Measurements from ENCODE around the gene ARHGEF10L. TPM values are rescaled to one million over a fixed set of nuclear protein-coding genes. Genes with fewer than 3 reads are reported as not detected.

Gene ARHGEF10L
- total and polyA plus RNA-seq, 4 donors = 15.0 to 43.4 (median 24.3) TPM

- ATAC-seq (ENCODE audit: insufficient read depth, low FRiP score) (no peak), DNase-seq (no peak)
- Histone ChIP-seq H3K4me3 (no peak overlapping the region), H3K36me3 (ENCODE audit: control insufficient read depth in 4 of 4, insufficient read depth in 4 of 4, low read length in 4 of 4) (no peaks in the 10 kb centered on the region), H3K27me3 (ENCODE audit: control insufficient read depth in 3 of 3, insufficient read depth in 3 of 3, low read length in 2 of 3) (no peaks in the 10 kb centered on the region), H3K4me1 (ENCODE audit: control insufficient read depth in 5 of 5, insufficient read depth in 5 of 5, low read length in 5 of 5) (peaks cover under 1 to 26% (median 16%) of the 10 kb centered on the region in 5 donors), H3K9ac (ENCODE audit: insufficient read depth in 1 of 2, low read length in 2 of 2) (no peak overlapping the region), H3K9me3 (ENCODE audit: control insufficient read depth in 4 of 4, insufficient read depth in 3 of 4, low read length in 3 of 4) (no peaks in the 10 kb centered on the region), H3K27ac (ENCODE audit: low read depth in 1 of 2, low read length in 1 of 2) (no peak overlapping the region)
- whole genome bisulfite sequencing, 2 donors = 52 to 60% methylated on average over 11 of the region's 11 CpGs
- no peak for TF ChIP-seq CTCF (IDR thresholded peaks at IDR 0.05; ENCODE audit: control extremely low read depth, extremely low read depth)
Measured at GRCh38 chr1:17574516-17574915, 35.0 kb downstream of the ARHGEF10L start.

GRCh38 chr1:17575797-17576518, 36.5 kb downstream of the ARHGEF10L start:
- ATAC-seq (ENCODE audit: insufficient read depth, low FRiP score) = no peak

GRCh38 chr1:17576519-17576853, 37.0 kb downstream of the ARHGEF10L start:
- no peak overlapping the region for H3K9ac ChIP-seq (ENCODE audit: insufficient read depth in 1 of 2, low read length in 2 of 2)
- no peak overlapping the region for H3K4me3 ChIP-seq
- H3K27me3 ChIP-seq (ENCODE audit: control insufficient read depth in 3 of 3, insufficient read depth in 3 of 3, low read length in 2 of 3) = no peaks in the 10 kb centered on the region
- no peaks in the 10 kb centered on the region for H3K36me3 ChIP-seq (ENCODE audit: control insufficient read depth in 4 of 4, insufficient read depth in 4 of 4, low read length in 4 of 4)
- peaks cover 0 to 22% (median 10%) of the 10 kb centered on the region in 5 donors for H3K4me1 ChIP-seq (ENCODE audit: control insufficient read depth in 5 of 5, insufficient read depth in 5 of 5, low read length in 5 of 5)
- WGBS, 2 donors = 89 to 91% methylated on average over 6 of the region's 6 CpGs
- H3K9me3 ChIP-seq (ENCODE audit: control insufficient read depth in 4 of 4, insufficient read depth in 3 of 4, low read length in 3 of 4) = no peaks in the 10 kb centered on the region
- ATAC-seq (ENCODE audit: insufficient read depth, low FRiP score) (no peak), DNase-seq (no peak)
- no peak for TF ChIP-seq CTCF (IDR thresholded peaks at IDR 0.05; ENCODE audit: control extremely low read depth, extremely low read depth)
- H3K27ac ChIP-seq (ENCODE audit: low read depth in 1 of 2, low read length in 1 of 2) = no peak overlapping the region

More at GRCh38 chr1:17575797-17576518, 36.5 kb downstream of the ARHGEF10L start:
- no peak for DNase-seq
- H3K9ac ChIP-seq (ENCODE audit: insufficient read depth in 1 of 2, low read length in 2 of 2) = no peak overlapping the region
- no peaks in the 10 kb centered on the region for H3K9me3 ChIP-seq (ENCODE audit: control insufficient read depth in 4 of 4, insufficient read depth in 3 of 4, low read length in 3 of 4)
- no peaks in the 10 kb centered on the region for H3K36me3 ChIP-seq (ENCODE audit: control insufficient read depth in 4 of 4, insufficient read depth in 4 of 4, low read length in 4 of 4)
- H3K27ac ChIP-seq (ENCODE audit: low read depth in 1 of 2, low read length in 1 of 2) = no peak overlapping the region
- TF ChIP-seq CTCF (IDR thresholded peaks at IDR 0.05; ENCODE audit: control extremely low read depth, extremely low read depth) = no peak
- H3K4me1 ChIP-seq (ENCODE audit: control insufficient read depth in 5 of 5, insufficient read depth in 5 of 5, low read length in 5 of 5) = peaks cover 0 to 22% (median 10%) of the 10 kb centered on the region in 5 donors
- WGBS, 2 donors = 81 to 82% methylated on average over 15 of the region's 15 CpGs
- H3K4me3 ChIP-seq = no peak overlapping the region
- H3K27me3 ChIP-seq (ENCODE audit: control insufficient read depth in 3 of 3, insufficient read depth in 3 of 3, low read length in 2 of 3) = no peaks in the 10 kb centered on the region

GRCh38 chr1:17577907-17578297, 38.4 kb downstream of the ARHGEF10L start:
- Histone ChIP-seq H3K27ac (ENCODE audit: low read depth in 1 of 2, low read length in 1 of 2) (no peak overlapping the region), H3K9ac (ENCODE audit: insufficient read depth in 1 of 2, low read length in 2 of 2) (no peak overlapping the region)
- WGBS, 2 donors = 85 to 94% methylated on average over 1 of the region's 1 CpG

More at GRCh38 chr1:17577907-17578297, 38.4 kb downstream of the ARHGEF10L start:
- Histone ChIP-seq H3K27me3 (ENCODE audit: control insufficient read depth in 3 of 3, insufficient read depth in 3 of 3, low read length in 2 of 3) (no peaks in the 10 kb centered on the region), H3K4me1 (ENCODE audit: control insufficient read depth in 5 of 5, insufficient read depth in 5 of 5, low read length in 5 of 5) (peaks cover 0 to 28% (median 8%) of the 10 kb centered on the region in 5 donors), H3K36me3 (ENCODE audit: control insufficient read depth in 4 of 4, insufficient read depth in 4 of 4, low read length in 4 of 4) (no peaks in the 10 kb centered on the region), H3K4me3 (no peak overlapping the region), H3K9me3 (ENCODE audit: control insufficient read depth in 4 of 4, insufficient read depth in 3 of 4, low read length in 3 of 4) (no peaks in the 10 kb centered on the region)
- DNase-seq (no peak), ATAC-seq (ENCODE audit: insufficient read depth, low FRiP score) (no peak)
- no peak for TF ChIP-seq CTCF (IDR thresholded peaks at IDR 0.05; ENCODE audit: control extremely low read depth, extremely low read depth)

All from lung (tissue), 12 donors.